OCI-LY7 (cell line): ENCODE data around the gene FFAR4. TPM values are rescaled to one million over a fixed set of nuclear protein-coding genes. Genes with fewer than 3 reads are reported as not detected.

ENCODE experiments used
- BruUV-seq: library from RNA; stranded (reverse); fragments of 400-500 nt; replicated peaks from 2 replicates; lab custom pipeline; 2021; lab: Mats Ljungman, UMichigan
- CTCF ChIA-PET: fragments of 300-600 bp; sonication (Branson Sonifier 250); formaldehyde crosslinking; loops from one replicate; lab custom pipeline; 2022; ENCODE audit warnings: antibody characterized with exemption; ENCODE audit not compliant: unreplicated experiment; lab: Charles Lee
- POLR2A ChIA-PET: fragments of 300-600 bp; sonication (Branson Sonifier 250); formaldehyde crosslinking; loops from one replicate; lab custom pipeline; 2022; ENCODE audit warnings: antibody characterized with exemption; lab: Charles Lee
- DNase-seq: peaks from one replicate; pipeline ENCODE4 v3.0.0-alpha.2; 2015; ENCODE audit warnings: low spot score
- H2AFZ ChIP-seq: fragments of 200-600 bp; sonication (generic), shearing (Covaris generic); 2 replicates; pipeline ENCODE4 v1.6.1; 2014; ENCODE audit warnings: mild to moderate bottlenecking, antibody characterized with exemption, low read length, moderate library complexity
- H3K27ac ChIP-seq: fragments of 200-600 bp; sonication (generic); 2 replicates; pipeline ENCODE4 v1.5.1; 2014; ENCODE audit warnings: mixed run types, low read depth, mild to moderate bottlenecking, moderate library complexity, low read length, inconsistent platforms; ENCODE audit not compliant: poor library complexity, severe bottlenecking
- H3K36me3 ChIP-seq: fragments of 200-600 bp; sonication (generic); 2 replicates; pipeline ENCODE4 v1.6.1; 2014; ENCODE audit warnings: mild to moderate bottlenecking, antibody characterized with exemption, low read length, moderate library complexity, mixed read lengths; ENCODE audit not compliant: insufficient read depth
- H3K4me1 ChIP-seq: fragments of 200-600 bp; sonication (generic); 2 replicates; pipeline ENCODE4 v1.5.1; 2014; ENCODE audit warnings: mild to moderate bottlenecking, low read length; ENCODE audit not compliant: insufficient read depth, poor library complexity, severe bottlenecking
- H3K4me2 ChIP-seq: fragments of 200-600 bp; sonication (generic); 2 replicates; pipeline ENCODE4 v1.6.1; 2014; ENCODE audit warnings: mild to moderate bottlenecking, low read length
- H3K4me3 ChIP-seq: fragments of 200-600 bp; sonication (generic); 2 replicates; pipeline ENCODE4 v1.5.1; 2014; ENCODE audit warnings: mild to moderate bottlenecking, low read depth, low read length; ENCODE audit not compliant: poor library complexity, severe bottlenecking
- H3K79me2 ChIP-seq: fragments of 200-600 bp; sonication (generic); 2 replicates; pipeline ENCODE4 v1.6.1; 2016; ENCODE audit warnings: low read depth, mild to moderate bottlenecking, low read length, moderate library complexity, mixed read lengths; ENCODE audit not compliant: insufficient read depth
- H3K9me2 ChIP-seq: fragments of 200-600 bp; sonication (generic); 2 replicates; pipeline ENCODE4 v1.6.1; 2016; ENCODE audit warnings: mild to moderate bottlenecking, low read length, mixed read lengths; ENCODE audit not compliant: insufficient read depth
- H3K9me3 ChIP-seq: fragments of 200-600 bp; sonication (generic); 2 replicates; pipeline ENCODE4 v1.6.1; 2014; ENCODE audit warnings: mild to moderate bottlenecking, mixed run types, low read length, mixed read lengths
- H4K20me1 ChIP-seq: fragments of 200-600 bp; sonication (generic); 2 replicates; pipeline ENCODE4 v1.6.1; 2014; ENCODE audit warnings: mild to moderate bottlenecking, antibody characterized with exemption, low read length, moderate library complexity, mixed read lengths; ENCODE audit not compliant: insufficient read depth
- CTCF ChIP-seq: fragments of 200-600 bp; sonication (generic); conservative IDR thresholded peaks from 2 replicates; pipeline ENCODE4 v1.5.1; 2014; ENCODE audit warnings: mild to moderate bottlenecking, antibody characterized with exemption, low read length, moderate library complexity, mixed read lengths
- EZH2phosphoT487 ChIP-seq: fragments of 200-600 bp; sonication (generic); IDR thresholded peaks from 2 replicates; pipeline ENCODE4 v1.6.1; 2018; ENCODE audit warnings: low read depth, borderline replicate concordance, mild to moderate bottlenecking, mixed run types, antibody characterized with exemption, low read length, moderate library complexity, mixed read lengths
- intact Hi-C: fragments of 100-400 bp; cut with micrococcal nuclease; formaldehyde crosslinking; loops from one replicate; pipeline ENCODE4 v1.10.0; 2022; ENCODE audit not compliant: unreplicated experiment
- total RNA-seq, 2 experiments: library from RNA; depleted of rRNA in 1 of 2; stranded (reverse); fragments of >200 nt in 1 of 2; shearing (Covaris generic) in 1 of 2; gene quantifications; 2 replicates each; pipeline ENCODE4 v1.2.3, GENCODE V29; 2014 to 2022

The FFAR4 gene
- total RNA-seq, 2 experiments from 2014 or later, result not detected

GRCh38 chr10:93548376-93549071 is 17.9 kb upstream of the FFAR4 start:
- ChIA-PET CTCF (interaction anchor here (0.6 kb wide), 1 partner anchor 229 kb away, joined by 3 read pairs; no protein-coding TSS in a partner anchor), POLR2A (interaction anchor here (0.6 kb wide), 1 partner anchor 35 kb away, joined by 4 read pairs; no protein-coding TSS in a partner anchor)
- Histone ChIP-seq H3K4me3 (no peak overlapping the region), H3K9me2 (no peaks in the 10 kb centered on the region), H3K36me3 (no peaks in the 10 kb centered on the region), H4K20me1 (no peaks in the 10 kb centered on the region), H3K27ac (no peak overlapping the region), H3K79me2 (no peaks in the 10 kb centered on the region), H2AFZ (no peak overlapping the region), H3K4me1 (peaks cover 9% of the 10 kb centered on the region), H3K9me3 (no peaks in the 10 kb centered on the region), H3K4me2 (no peak overlapping the region)
- BruUV-seq, result no TSS peak
- intact Hi-C loops, result no loop called here
- TF ChIP-seq CTCF (no peak), EZH2phosphoT487 (no peak)
- DNase-seq, result no peak

GRCh38 chr10:93550606-93551005 is 15.9 kb upstream of the FFAR4 start:
- Histone ChIP-seq H3K9me2 (no peaks in the 10 kb centered on the region), H3K4me3 (no peak overlapping the region), H3K36me3 (no peaks in the 10 kb centered on the region), H3K79me2 (no peaks in the 10 kb centered on the region), H3K4me1 (peaks cover 17% of the 10 kb centered on the region), H4K20me1 (no peaks in the 10 kb centered on the region), H2AFZ (0 out of 2 replicates have a peak overlapping the region, but pooled peaks have one; percentile 11), H3K4me2 (no peak overlapping the region), H3K27ac (no peak overlapping the region), H3K9me3 (no peaks in the 10 kb centered on the region)
- intact Hi-C loops, result loop anchor here (10.0 kb wide), 1 partner anchor 264 kb away; no protein-coding TSS in a partner anchor
- DNase-seq, result no peak
- TF ChIP-seq EZH2phosphoT487, result no peak
- no peak for TF ChIP-seq CTCF
- CTCF ChIA-PET, result no interaction called here
- no TSS peak for BruUV-seq
- POLR2A ChIA-PET, result no interaction called here

- no peaks in the 10 kb centered on the region for H3K36me3 ChIP-seq
- ChIA-PET CTCF (interaction anchor here (3.6 kb wide), 1 partner anchor 127 kb away, joined by 32 read pairs; no protein-coding TSS in a partner anchor), POLR2A (interaction anchor here (1.1 kb wide), 2 partner anchors 11 to 129 kb away, joined by 3 read pairs; no protein-coding TSS in a partner anchor)
- H2AFZ ChIP-seq, result no peak overlapping the region
- no peak overlapping the region for H3K4me2 ChIP-seq
- H3K4me1 ChIP-seq, result peaks cover 15% of the 10 kb centered on the region
- H3K9me3 ChIP-seq, result no peaks in the 10 kb centered on the region
- H4K20me1 ChIP-seq, result no peaks in the 10 kb centered on the region
- no peaks in the 10 kb centered on the region for H3K9me2 ChIP-seq
- no peak for TF ChIP-seq EZH2phosphoT487
- TF ChIP-seq CTCF, result no peak
- no peaks in the 10 kb centered on the region for H3K79me2 ChIP-seq
- BruUV-seq, result no TSS peak
- H3K27ac ChIP-seq, result no peak overlapping the region
- DNase-seq, result no peak
- H3K4me3 ChIP-seq, result no peak overlapping the region
- intact Hi-C loops, result loop anchor here (10.0 kb wide), 1 partner anchor 262 kb away; no protein-coding TSS in a partner anchor
Measured at GRCh38 chr10:93552780-93553179, 13.7 kb upstream of the FFAR4 start.
